Measurements from ENCODE around the gene PDE10A.

PDE10A gene

GRCh38 chr6:165298875-165299274, 364.2 kb downstream of the PDE10A start:
- TF ChIP-seq POLR2AphosphoS5 (IDR thresholded peaks at IDR 0.05; ENCODE audit: low read depth) (no peak), REST (IDR thresholded peaks at IDR 0.05; ENCODE audit: insufficient replicate concordance, low read depth) (no peak), GABPA (IDR thresholded peaks at IDR 0.05; ENCODE audit: low read depth) (no peak), SPI1 (IDR thresholded peaks at IDR 0.05; ENCODE audit: borderline replicate concordance, low read depth) (no peak)
- TF ChIP-seq, protein P1, sequence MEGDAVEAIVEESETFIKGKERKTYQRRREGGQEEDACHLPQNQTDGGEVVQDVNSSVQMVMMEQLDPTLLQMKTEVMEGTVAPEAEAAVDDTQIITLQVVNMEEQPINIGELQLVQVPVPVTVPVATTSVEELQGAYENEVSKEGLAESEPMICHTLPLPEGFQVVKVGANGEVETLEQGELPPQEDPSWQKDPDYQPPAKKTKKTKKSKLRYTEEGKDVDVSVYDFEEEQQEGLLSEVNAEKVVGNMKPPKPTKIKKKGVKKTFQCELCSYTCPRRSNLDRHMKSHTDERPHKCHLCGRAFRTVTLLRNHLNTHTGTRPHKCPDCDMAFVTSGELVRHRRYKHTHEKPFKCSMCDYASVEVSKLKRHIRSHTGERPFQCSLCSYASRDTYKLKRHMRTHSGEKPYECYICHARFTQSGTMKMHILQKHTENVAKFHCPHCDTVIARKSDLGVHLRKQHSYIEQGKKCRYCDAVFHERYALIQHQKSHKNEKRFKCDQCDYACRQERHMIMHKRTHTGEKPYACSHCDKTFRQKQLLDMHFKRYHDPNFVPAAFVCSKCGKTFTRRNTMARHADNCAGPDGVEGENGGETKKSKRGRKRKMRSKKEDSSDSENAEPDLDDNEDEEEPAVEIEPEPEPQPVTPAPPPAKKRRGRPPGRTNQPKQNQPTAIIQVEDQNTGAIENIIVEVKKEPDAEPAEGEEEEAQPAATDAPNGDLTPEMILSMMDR (IDR thresholded peaks at IDR 0.05; ENCODE audit: insufficient read depth, low read length): no peak
- no peak for DNase-seq (ENCODE audit: low read depth in 1 of 2, low spot score in 1 of 2)

DNA sequence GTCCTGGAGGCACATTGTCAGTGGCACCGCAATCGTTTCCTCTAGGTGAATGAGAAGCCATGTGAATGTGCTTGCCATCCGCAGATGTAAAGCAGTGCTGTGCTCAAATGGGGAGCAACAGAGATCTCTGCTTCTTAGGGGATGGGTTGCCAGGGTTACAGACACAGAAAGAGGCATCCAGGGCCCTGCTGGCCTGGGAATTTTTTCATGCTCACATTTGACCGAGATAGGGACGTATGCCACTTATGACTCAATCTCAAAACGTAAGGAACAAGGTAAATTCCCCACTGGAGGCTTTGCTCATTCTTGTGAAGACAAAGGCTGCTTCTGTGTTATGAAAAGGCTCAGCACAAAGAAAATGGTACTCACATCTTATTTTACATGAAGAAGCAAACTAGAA, 364.6 kb downstream of the PDE10A start:
- TF ChIP-seq, protein P1 (IDR thresholded peaks at IDR 0.05; ENCODE audit: insufficient read depth, low read length): no peak
- no peak for TF ChIP-seq SPI1 (IDR thresholded peaks at IDR 0.05; ENCODE audit: borderline replicate concordance, low read depth)
- TF ChIP-seq POLR2AphosphoS5 (IDR thresholded peaks at IDR 0.05; ENCODE audit: low read depth): no peak
- TF ChIP-seq REST (IDR thresholded peaks at IDR 0.05; ENCODE audit: insufficient replicate concordance, low read depth): no peak
- TF ChIP-seq GABPA (IDR thresholded peaks at IDR 0.05; ENCODE audit: low read depth): no peak

More at GRCh38 chr6:165298875-165299274, 364.2 kb downstream of the PDE10A start:
- Histone ChIP-seq H3K27me3 (ENCODE audit: insufficient read depth, poor library complexity, severe bottlenecking) (no peaks in the 10 kb centered on the region), H3K4me3 (replicated peaks; ENCODE audit: insufficient read depth, low read length) (no peak overlapping the region), H3K27ac (replicated peaks) (no peak overlapping the region)

DNA sequence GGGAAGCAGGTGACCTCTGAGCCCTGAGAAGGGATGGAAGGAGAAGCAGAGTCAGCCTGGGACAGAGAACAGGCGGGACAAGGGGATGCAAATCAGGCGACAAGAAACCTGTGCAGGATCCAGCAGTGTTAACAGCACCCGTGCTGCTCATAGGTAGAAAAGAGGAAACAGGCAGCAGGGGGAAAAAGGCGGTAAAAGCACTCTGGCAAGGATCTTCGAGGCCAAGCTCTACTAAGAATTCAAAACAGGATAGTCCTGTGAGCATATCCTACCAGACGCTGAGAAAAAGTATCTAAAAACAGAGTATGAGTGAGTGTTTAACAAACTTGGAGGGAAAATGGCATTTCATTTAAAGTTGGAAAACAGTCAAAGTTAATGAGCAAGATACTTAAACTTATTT, 370.4 kb downstream of the PDE10A start:
- Histone ChIP-seq H3K27ac (replicated peaks) (no peak overlapping the region), H3K27me3 (ENCODE audit: insufficient read depth, poor library complexity, severe bottlenecking) (no peaks in the 10 kb centered on the region), H3K4me3 (replicated peaks; ENCODE audit: insufficient read depth, low read length) (no peak overlapping the region)
- TF ChIP-seq POLR2AphosphoS5 (IDR thresholded peaks at IDR 0.05; ENCODE audit: low read depth) (no peak), SPI1 (IDR thresholded peaks at IDR 0.05; ENCODE audit: borderline replicate concordance, low read depth) (no peak), GABPA (IDR thresholded peaks at IDR 0.05; ENCODE audit: low read depth) (no peak), REST (IDR thresholded peaks at IDR 0.05; ENCODE audit: insufficient replicate concordance, low read depth) (no peak)
- TF ChIP-seq, protein P1 (IDR thresholded peaks at IDR 0.05; ENCODE audit: insufficient read depth, low read length): no peak
- no peak for DNase-seq (ENCODE audit: low read depth in 1 of 2, low spot score in 1 of 2)

More for the DNA sequence above, 364.6 kb downstream of the PDE10A start:
- no peaks in the 10 kb centered on the region for H3K27me3 ChIP-seq (ENCODE audit: insufficient read depth, poor library complexity, severe bottlenecking)
- H3K4me3 ChIP-seq (replicated peaks; ENCODE audit: insufficient read depth, low read length): no peak overlapping the region
- DNase-seq (ENCODE audit: low read depth in 1 of 2, low spot score in 1 of 2): no peak
- no peak overlapping the region for H3K27ac ChIP-seq (replicated peaks)

All from HL-60 (cell line).